Trophoblast cell (in vitro differentiated cells and primary cell): ENCODE results near the gene CCT3.

Experiments
- DNase-seq, 2 donors: peaks; one replicate each; pipeline ENCODE4 v3.0.0-alpha.2; 2016
- H2AFZ ChIP-seq: 2 replicates; pipeline ENCODE4 v1.6.1; 2013; ENCODE audit warnings: low read length, moderate library complexity, mild to moderate bottlenecking; ENCODE audit not compliant: insufficient read depth, poor library complexity
- H2AK5ac ChIP-seq: 2 replicates; pipeline ENCODE4 v1.6.1; 2013; ENCODE audit warnings: mild to moderate bottlenecking, low read length
- H2BK120ac ChIP-seq: 2 replicates; pipeline ENCODE4 v1.6.1; 2013; ENCODE audit warnings: low read length, mild to moderate bottlenecking, moderate library complexity; ENCODE audit not compliant: insufficient read depth, poor library complexity
- H2BK12ac ChIP-seq: 2 replicates; pipeline ENCODE4 v1.6.1; 2013; ENCODE audit warnings: mild to moderate bottlenecking, low read length, moderate library complexity
- H2BK5ac ChIP-seq: 2 replicates; pipeline ENCODE4 v1.6.1; 2013; ENCODE audit warnings: low read length, low read depth, moderate library complexity, mild to moderate bottlenecking; ENCODE audit not compliant: poor library complexity
- H3K14ac ChIP-seq: 2 replicates; pipeline ENCODE4 v1.6.1; 2013; ENCODE audit warnings: mild to moderate bottlenecking, low read length
- H3K18ac ChIP-seq: 2 replicates; pipeline ENCODE4 v1.6.1; 2013; ENCODE audit warnings: mild to moderate bottlenecking, low read length
- H3K23ac ChIP-seq: 2 replicates; pipeline ENCODE4 v1.6.1; 2013; ENCODE audit warnings: low read length
- H3K27ac ChIP-seq: 2 replicates; pipeline ENCODE4 v1.5.1; 2013; ENCODE audit warnings: low read depth, mild to moderate bottlenecking, inconsistent platforms, low read length, moderate library complexity
- H3K27me3 ChIP-seq: 2 replicates; pipeline ENCODE4 v1.6.1; 2013; ENCODE audit warnings: inconsistent platforms, mild to moderate bottlenecking, low read length, moderate library complexity; ENCODE audit not compliant: insufficient read depth
- H3K36me3 ChIP-seq, 2 experiments: 1 replicate in 1 of 2; 2 replicates in 1 of 2; pipeline ENCODE4 v1.6.1; 2013; ENCODE audit warnings: low read length in 2 of 2, mild to moderate bottlenecking in 2 of 2, moderate library complexity in 1 of 2; ENCODE audit not compliant: insufficient read depth in 2 of 2, control insufficient read depth in 1 of 2
- H3K4ac ChIP-seq: 2 replicates; pipeline ENCODE4 v1.6.1; 2013; ENCODE audit warnings: low read depth, mild to moderate bottlenecking, low read length, moderate library complexity
- H3K4me1 ChIP-seq, 2 experiments: 1 replicate in 1 of 2; 2 replicates in 1 of 2; pipeline ENCODE4 v1.6.1; 2013; ENCODE audit warnings: low read length in 2 of 2, mild to moderate bottlenecking in 2 of 2, moderate library complexity in 1 of 2; ENCODE audit not compliant: insufficient read depth in 2 of 2, control insufficient read depth in 1 of 2
- H3K4me2 ChIP-seq: 2 replicates; pipeline ENCODE4 v1.6.1; 2013; ENCODE audit warnings: inconsistent platforms, mild to moderate bottlenecking, low read length, moderate library complexity
- H3K4me3 ChIP-seq: 2 replicates; pipeline ENCODE4 v1.5.1; 2013; ENCODE audit warnings: mild to moderate bottlenecking, low read depth, low read length, inconsistent platforms
- H3K79me1 ChIP-seq: one replicate; pipeline ENCODE4 v1.6.1; 2013; ENCODE audit warnings: low read length
- H3K79me2 ChIP-seq: 2 replicates; pipeline ENCODE4 v1.6.1; 2013; ENCODE audit warnings: low read length, mild to moderate bottlenecking; ENCODE audit not compliant: control insufficient read depth, insufficient read depth, poor library complexity
- H3K9ac ChIP-seq: 2 replicates; pipeline ENCODE4 v1.6.1; 2013; ENCODE audit warnings: mild to moderate bottlenecking, low read length
- H3K9me3 ChIP-seq: 2 replicates; pipeline ENCODE4 v1.6.1; 2013; ENCODE audit warnings: low read depth, mild to moderate bottlenecking, control low read depth, inconsistent platforms, low read length; ENCODE audit not compliant: insufficient read depth
- H4K12ac ChIP-seq: 2 replicates; pipeline ENCODE4 v1.6.1; 2013; ENCODE audit warnings: low read depth, mild to moderate bottlenecking, low read length, moderate library complexity
- H4K8ac ChIP-seq: 2 replicates; pipeline ENCODE4 v1.6.1; 2013; ENCODE audit warnings: low read depth, mild to moderate bottlenecking, low read length, moderate library complexity
- H4K91ac ChIP-seq: one replicate; pipeline ENCODE4 v1.6.1; 2013; ENCODE audit warnings: low read depth, mild to moderate bottlenecking, low read length, moderate library complexity
- WGBS: extraction: QIAGEN DNeasy Blood & Tissue Kit; methylation state at CpG from one replicate; pipeline ENCODE4 v1.1.7; 2013; ENCODE audit warnings: missing lambda C conversion rate; ENCODE audit not compliant: insufficient read length, insufficient coverage; ENCODE audit errors: extremely low coverage; 5-methylcytosine and 5-hydroxymethylcytosine counted together

The CCT3 gene

DNA sequence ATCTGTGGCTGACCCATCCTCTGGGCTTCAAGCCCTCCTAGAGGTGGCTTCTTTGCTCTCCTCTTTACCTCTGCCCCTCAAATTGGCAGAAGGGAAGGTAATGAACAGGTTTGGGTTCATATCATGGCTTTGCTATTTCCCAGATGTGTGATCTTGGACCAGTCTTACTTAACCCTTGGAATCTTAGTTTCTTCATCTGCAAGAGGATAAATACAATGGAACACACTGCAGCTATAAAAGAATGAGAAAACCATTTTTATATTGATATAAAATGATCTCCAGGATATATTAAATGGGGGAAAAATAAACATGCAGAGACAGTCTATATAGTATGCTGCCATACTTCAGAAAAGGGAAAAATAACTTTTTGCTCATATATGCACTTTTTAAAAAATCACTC, 48.2 kb downstream of the CCT3 start:
- no peak overlapping the region for H2BK120ac ChIP-seq
- H3K4me1 ChIP-seq = peaks cover 3 to 5% of the 10 kb centered on the region in 2 experiments
- no peak overlapping the region for H2AK5ac ChIP-seq
- H3K27me3 ChIP-seq = no peaks in the 10 kb centered on the region
- H3K4me3 ChIP-seq = no peak overlapping the region
- H4K12ac ChIP-seq = no peak overlapping the region
- peaks cover 2% of the 10 kb centered on the region for H3K79me2 ChIP-seq
- H3K14ac ChIP-seq = no peak overlapping the region
- H3K9me3 ChIP-seq = no peaks in the 10 kb centered on the region
- H3K9ac ChIP-seq = no peak overlapping the region
- H3K23ac ChIP-seq = no peak overlapping the region
- no peak overlapping the region for H4K91ac ChIP-seq
- no peak overlapping the region for H3K27ac ChIP-seq
- peaks cover 13 to 18% of the 10 kb centered on the region in 2 experiments for H3K36me3 ChIP-seq
- H2BK5ac ChIP-seq = no peak overlapping the region
- no peak overlapping the region for H3K4me2 ChIP-seq
- H2BK12ac ChIP-seq = no peak overlapping the region
- no peak overlapping the region for H2AFZ ChIP-seq
- H4K8ac ChIP-seq = no peak overlapping the region
- no peak overlapping the region for H3K4ac ChIP-seq
- DNase-seq = no peak
- no peak overlapping the region for H3K18ac ChIP-seq
- peaks cover 4% of the 10 kb centered on the region for H3K79me1 ChIP-seq

DNA sequence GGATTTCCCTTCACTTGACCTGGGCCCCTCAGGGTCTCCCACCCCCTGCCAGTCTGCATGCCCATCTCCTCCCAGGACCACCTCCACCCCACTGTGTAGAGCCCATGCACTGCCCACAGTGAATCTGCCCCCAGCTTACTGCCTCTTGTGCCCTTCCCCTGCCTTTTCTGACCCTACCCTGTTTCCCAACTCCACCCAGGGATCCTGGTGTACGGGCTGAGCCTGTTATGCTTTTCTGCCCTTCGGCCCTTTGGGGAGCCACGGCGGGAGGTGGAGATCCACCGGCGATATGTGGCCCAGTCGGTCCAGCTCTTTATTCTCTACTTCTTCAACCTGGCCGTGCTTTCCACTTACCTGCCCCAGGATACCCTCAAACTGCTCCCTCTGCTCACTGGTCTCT, 52.0 kb downstream of the CCT3 start:
- Histone ChIP-seq H3K9me3 (no peaks in the 10 kb centered on the region), H2BK12ac (no peak overlapping the region), H3K27ac (no peak overlapping the region), H2BK5ac (no peak overlapping the region), H3K9ac (no peak overlapping the region), H3K4me1 (peaks cover 20 to 21% of the 10 kb centered on the region in 2 experiments), H4K12ac (no peak overlapping the region), H3K4me3 (no peak overlapping the region), H3K36me3 (peaks cover 2 to 7% of the 10 kb centered on the region in 2 experiments), H3K79me1 (peaks cover 5% of the 10 kb centered on the region), H4K91ac (no peak overlapping the region), H4K8ac (no peak overlapping the region), H2AFZ (no peak overlapping the region), H3K23ac (no peak overlapping the region), H2AK5ac (no peak overlapping the region), H3K27me3 (no peaks in the 10 kb centered on the region), H3K18ac (no peak overlapping the region), H3K4me2 (no peak overlapping the region), H3K4ac (no peak overlapping the region), H3K79me2 (peaks cover 15% of the 10 kb centered on the region), H2BK120ac (no peak overlapping the region), H3K14ac (no peak overlapping the region)
- WGBS = no CpG with 5 or more reads among the region's 8 CpGs
- DNase-seq = no peak

DNA sequence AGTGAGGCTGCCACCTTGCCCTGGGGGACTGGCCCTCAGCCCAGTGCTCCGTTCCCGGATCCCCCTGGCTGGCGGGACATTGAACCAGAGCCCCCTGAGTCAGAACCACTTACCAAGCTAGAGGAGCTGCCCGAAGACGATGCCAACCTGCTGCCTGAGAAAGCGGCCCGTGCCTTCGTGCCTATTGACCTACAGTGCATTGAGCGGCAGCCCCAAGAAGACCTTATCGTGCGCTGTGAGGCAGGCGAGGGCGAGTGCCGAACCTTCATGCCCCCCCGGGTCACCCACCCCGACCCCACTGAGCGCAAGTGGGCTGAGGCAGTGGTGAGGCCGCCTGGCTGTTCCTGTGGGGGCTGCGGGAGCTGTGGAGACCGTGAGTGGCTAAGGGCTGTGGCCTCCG, 52.7 kb downstream of the CCT3 start:
- Histone ChIP-seq H2AFZ (no peak overlapping the region), H3K27me3 (no peaks in the 10 kb centered on the region), H3K4me1 (peaks cover 20 to 21% of the 10 kb centered on the region in 2 experiments), H3K14ac (no peak overlapping the region), H3K36me3 (peaks cover 2 to 7% of the 10 kb centered on the region in 2 experiments), H3K4me3 (no peak overlapping the region), H2BK120ac (no peak overlapping the region), H3K79me1 (peaks cover 5% of the 10 kb centered on the region), H2BK5ac (no peak overlapping the region), H3K27ac (no peak overlapping the region), H2AK5ac (no peak overlapping the region), H4K91ac (no peak overlapping the region), H3K9me3 (no peaks in the 10 kb centered on the region), H3K18ac (no peak overlapping the region), H2BK12ac (no peak overlapping the region), H3K9ac (no peak overlapping the region), H3K79me2 (peaks cover 16% of the 10 kb centered on the region), H4K12ac (no peak overlapping the region), H3K4ac (no peak overlapping the region), H3K4me2 (no peak overlapping the region), H4K8ac (no peak overlapping the region), H3K23ac (no peak overlapping the region)
- DNase-seq = no peak
- no CpG with 5 or more reads among the region's 21 CpGs for WGBS

DNA sequence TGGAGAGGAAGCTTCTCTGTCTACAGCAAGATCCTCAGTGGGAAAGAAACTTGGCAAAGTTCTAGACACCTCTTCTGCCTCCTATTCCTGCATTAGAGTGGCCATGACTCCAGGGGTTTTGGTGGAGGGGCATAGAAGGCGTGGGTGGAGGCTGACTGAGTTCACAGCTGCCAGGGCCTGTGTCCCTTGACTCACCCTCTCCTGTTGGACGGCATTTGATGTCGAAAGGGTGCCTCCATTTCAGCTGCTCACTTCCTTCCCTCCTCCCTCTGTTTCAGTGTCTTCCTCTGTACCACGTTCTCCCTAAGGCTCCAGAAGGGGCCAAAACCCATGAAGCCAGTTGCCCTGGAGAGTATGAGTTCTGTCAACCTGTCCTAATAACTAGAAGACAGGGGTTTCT, 53.3 kb downstream of the CCT3 start:
- H2AK5ac ChIP-seq = no peak overlapping the region
- H3K27me3 ChIP-seq = no peaks in the 10 kb centered on the region
- no peak overlapping the region for H3K4me3 ChIP-seq
- no peak overlapping the region for H4K91ac ChIP-seq
- H3K4ac ChIP-seq = no peak overlapping the region
- H4K12ac ChIP-seq = no peak overlapping the region
- H2BK5ac ChIP-seq = no peak overlapping the region
- H3K18ac ChIP-seq = no peak overlapping the region
- H3K4me1 ChIP-seq = peaks cover 20 to 21% of the 10 kb centered on the region in 2 experiments
- H4K8ac ChIP-seq = no peak overlapping the region
- H3K9ac ChIP-seq = no peak overlapping the region
- no peaks in the 10 kb centered on the region for H3K9me3 ChIP-seq
- no peak overlapping the region for H3K4me2 ChIP-seq
- H3K23ac ChIP-seq = no peak overlapping the region
- no peak overlapping the region for H3K14ac ChIP-seq
- peaks cover 20% of the 10 kb centered on the region for H3K79me2 ChIP-seq
- no peak overlapping the region for H2BK120ac ChIP-seq
- peak overlapping the region; percentile 30 for H2BK12ac ChIP-seq
- H2AFZ ChIP-seq = no peak overlapping the region
- H3K27ac ChIP-seq = no peak overlapping the region
- no peak for DNase-seq
- peaks cover 5% of the 10 kb centered on the region for H3K79me1 ChIP-seq
- no CpG with 5 or more reads among the region's 4 CpGs for WGBS
- peaks cover 7 to 10% of the 10 kb centered on the region in 2 experiments for H3K36me3 ChIP-seq
